Activated T-helper 1 cell treated with Interleukin-2 at 50 U/mL for 16 hours (primary cell): ENCODE results near the gene KIAA0232.
"Not testable (repeated sequence)": the region's sequence is repeated elsewhere in the genome, so short reads cannot be mapped to it uniquely, and the experiment has no call there.

Experiments used
- DNase-seq: peaks from one replicate; pipeline ENCODE4 v3.0.0-alpha.2; 2020; ENCODE audit warnings: low read depth

KIAA0232 gene

DNA sequence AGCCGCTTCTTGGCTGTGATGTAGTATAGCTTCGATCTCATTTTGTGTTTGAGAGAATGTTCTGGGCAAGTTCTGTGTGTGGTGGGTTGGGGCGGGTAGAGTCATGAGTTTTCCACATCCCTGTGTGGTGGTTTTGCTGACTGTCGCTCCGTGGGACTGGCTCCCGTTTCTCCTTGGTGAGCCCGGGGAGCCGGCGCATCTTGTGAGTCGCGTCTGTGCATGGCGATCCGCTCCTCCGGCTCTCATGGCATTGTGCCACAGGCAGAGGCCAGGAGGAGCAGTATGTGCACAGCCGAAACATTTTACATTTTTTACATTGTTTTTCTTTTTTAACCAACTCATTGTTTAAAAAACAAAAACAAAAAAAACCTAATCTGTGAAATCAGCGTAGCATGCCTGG is 99.4 kb downstream of the KIAA0232 start:
- DNase-seq: no peak

DNA sequence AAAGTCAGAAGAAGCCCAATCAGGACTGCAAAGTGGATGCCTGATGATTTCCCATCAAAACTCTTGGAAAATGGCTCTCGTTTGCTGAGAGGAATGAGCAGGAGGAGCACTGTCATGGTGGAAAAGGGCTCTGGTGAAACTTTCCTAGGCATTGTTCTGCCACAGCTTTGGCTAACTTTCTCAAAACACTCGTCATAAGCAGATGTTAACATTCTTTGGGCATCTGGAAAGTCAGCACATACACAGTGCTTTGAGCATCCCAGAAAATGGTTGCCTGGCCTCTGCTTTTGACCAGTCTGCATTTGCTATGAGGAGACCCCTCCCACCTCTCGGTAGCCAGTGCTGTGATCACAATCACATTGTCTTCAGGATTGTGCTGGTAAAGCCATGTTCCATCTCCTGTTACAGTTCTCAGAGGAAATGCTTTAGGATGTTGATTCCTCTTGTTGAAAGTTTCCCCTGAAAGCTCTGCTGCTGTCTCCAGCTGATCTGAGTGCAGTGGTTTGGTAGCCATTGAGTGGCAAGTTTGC is 101.9 kb downstream of the KIAA0232 start:
- no peak for DNase-seq

DNA sequence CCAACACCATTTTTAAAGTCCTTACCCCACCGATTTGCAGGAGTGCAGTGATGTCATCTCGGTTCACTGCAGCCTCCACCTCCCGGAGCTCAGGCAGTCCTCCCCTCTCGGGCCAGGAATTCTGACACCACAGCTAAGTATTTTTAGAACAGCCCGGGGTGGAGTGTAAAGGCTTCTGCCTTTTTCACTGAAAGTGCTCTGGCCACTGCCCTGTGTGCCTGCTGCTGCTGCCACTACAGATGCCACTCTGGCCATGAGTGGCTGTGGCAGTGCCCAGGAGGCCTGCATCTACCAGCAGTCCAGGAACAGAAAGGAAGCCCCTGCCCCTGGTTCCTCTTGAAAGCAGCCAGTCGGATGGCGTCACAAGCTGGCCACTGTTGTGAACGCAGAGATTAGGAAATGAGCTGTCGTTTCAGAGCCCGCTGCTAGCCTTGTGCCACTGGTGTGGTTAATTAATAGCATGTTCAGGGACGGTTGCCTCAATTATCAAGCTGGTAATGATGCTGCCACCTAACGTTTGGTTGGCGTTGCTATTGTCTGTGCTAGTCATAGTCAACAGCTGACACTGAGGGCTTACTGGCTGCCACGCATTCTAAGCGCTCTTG is 103.5 kb downstream of the KIAA0232 start:
- no peak for DNase-seq

DNA sequence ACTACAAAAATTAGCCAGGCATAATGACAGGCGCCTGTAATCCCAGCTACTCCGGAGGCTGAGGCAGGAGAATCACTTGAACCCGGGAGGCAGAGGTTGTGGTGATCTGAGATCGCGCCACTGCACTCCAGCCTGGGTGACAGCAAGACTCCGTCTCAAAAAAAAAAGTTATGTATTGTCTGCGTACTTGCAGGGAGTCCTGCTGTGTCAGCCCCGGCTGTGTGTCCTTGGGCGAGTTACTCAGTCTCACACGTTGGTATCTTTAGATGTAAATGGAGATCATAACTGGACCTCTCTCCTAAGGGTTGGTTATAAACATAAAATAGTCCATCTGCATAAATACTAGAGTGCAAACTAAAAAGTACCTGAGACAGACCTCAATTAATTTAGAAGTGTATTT is 104.4 kb downstream of the KIAA0232 start:
- no peak for DNase-seq

DNA sequence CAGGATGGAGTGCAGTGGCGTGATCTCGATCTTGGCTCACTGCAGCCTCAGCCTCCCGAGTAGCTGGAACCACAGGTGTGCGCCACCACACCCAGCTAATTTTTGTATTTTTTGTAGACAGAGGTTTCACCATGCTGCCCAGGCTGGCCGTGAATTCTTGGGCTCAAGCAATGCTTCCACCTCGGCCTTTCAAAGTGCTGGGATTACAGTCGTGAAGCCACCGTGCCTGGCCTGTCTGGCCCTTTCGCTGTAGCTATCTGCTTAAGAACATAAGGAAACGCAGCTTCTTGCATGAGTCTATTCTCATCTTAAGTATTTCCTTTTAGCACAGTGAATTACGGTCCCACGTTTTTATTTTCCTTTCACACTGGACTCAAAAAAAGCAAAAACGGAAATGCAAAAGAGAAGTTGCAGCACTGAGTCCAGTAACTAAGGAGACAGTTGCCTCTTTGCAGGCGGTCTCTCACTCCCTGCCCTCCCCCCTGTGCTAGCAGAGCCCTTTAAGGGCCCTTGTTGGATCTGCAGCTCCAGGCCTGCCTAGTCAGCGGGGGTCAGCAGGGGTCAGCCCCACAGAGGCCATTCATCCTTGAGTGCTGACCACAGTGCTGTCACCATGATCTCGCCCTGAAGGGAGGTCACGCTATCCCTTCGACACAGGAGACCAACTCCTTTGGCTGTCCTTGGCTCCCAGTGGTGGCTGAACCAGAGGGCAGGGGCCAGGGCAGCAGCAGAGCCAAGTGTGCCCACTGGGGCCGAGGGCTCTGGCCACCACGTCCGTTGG is 105.3 kb downstream of the KIAA0232 start:
- DNase-seq: no peak

DNA sequence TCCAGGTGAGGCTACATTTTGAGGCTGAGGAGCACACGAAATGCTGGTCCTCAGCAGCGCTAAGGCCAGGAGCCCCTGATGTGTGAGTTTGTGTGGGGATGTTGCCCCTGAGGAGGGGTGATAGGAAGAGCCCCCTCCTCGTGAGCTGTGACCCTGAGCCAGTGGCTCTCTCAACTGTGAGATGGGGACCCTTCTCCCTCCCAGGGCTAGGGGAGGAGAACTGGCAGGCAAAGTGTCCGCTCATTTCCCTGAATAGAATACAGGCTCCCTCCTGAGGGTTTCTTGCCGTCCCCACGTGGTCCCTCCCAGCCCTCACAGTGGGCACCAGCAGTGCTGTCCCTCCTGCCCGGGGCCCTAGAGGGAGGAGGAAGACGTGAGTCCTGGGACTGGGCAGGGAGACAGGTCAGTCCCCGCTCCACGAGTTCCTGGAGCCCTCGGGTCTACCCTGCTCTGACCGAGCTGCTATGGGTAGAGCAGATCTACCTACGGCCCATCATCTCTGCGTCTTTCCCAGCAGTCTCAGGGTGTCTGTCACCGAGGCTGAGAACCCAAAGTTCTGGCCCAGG is 106.1 kb downstream of the KIAA0232 start:
- no peak for DNase-seq

DNA sequence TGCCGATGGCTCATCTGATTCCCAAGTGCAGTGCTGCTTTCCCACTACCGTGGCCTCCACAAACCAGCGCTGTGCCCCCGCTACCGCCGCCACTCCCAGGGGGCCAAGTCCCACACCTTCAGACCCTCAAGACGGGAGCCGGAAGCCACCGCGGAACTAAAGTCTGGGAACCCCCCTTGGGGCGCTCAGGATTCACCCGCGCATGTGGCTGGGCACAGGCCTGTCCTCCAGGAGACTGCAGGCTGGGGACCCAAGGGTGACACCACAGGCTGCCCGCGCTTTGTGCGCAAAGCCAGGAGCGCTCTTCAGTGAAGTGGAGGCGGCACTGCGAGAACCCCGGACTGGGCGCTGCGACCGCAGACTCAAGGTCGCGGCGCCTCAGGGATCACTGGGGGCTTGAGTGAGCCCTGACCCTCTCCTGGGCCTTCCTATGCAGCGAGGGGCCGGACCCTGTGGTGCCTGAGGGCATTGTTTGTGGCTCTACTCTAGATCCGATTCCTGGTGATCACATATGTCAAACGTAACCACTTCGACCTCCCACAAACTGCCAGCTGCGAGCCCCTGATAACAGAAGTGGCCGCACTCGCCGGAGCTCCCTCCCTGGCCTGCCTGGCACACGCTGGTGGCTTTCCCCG is 106.7 kb downstream of the KIAA0232 start:
- no peak for DNase-seq

DNA sequence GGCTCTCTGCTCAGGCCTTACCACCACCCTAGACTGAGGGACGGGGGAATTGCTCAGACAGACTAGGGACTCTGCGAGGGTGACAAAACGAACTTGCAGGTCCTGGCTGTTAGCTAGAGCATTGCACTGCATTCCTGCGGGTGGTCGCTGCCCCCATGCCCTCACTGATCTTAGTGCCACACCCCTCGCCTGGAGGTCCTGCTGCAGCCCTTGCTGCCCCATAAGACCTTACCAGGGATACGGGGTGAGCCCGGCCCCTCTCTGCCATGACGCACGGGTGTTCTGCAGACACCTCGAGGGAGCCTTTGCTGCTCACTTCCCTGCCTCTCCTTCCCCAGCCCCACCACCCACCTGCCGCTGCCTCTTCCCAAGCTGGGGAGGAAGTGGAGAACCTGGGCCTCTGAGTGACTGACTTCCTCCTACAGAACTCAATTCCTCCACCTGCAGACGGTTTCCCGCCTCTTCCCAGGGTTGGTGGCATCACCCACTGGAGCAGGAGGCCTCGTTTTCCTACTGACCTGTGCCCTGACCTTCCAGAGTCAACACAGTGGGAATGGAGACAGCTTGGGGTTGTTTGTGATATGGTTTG is 107.3 kb downstream of the KIAA0232 start:
- DNase-seq: no peak

DNA sequence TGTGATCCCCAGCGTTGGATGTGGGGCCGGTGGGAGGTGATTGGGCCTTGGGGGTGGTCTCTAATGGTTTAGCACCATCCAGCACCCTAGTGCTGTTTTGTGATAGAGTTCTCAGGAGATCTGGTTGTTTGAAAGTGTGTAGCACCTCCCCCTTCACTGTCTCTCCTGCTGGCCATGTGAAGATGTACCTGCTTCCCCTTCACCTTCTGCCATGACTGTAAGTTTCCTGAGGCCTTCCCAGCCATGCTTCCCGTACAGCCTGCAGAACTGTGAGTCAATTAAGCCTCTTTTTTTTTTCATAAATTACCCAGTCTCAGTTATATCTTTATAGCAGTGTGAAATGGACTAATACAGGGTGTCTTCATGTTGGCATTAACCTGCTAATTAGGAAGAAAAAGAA is 107.8 kb downstream of the KIAA0232 start:
- DNase-seq: no peak

DNA sequence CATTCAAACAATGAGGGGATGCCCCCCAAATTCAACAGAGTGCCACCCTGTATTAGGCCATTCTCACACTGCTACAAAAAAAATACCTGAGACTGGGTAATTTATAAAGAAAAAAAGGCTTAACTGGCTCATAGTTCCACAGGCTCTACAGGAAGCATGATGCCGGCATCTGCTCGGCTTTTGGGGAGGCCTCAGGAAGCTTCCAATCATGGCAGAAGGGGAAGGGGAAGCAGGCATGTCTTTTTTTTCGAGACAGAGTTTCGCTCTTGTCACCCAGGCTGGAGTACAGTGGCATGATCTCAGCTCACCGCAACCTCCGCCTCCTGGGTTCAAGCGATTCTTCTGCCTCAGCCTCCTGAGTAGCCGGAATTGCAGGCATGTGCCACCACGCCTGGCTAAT is 108.4 kb downstream of the KIAA0232 start:
- not testable (repeated sequence) for DNase-seq

DNA sequence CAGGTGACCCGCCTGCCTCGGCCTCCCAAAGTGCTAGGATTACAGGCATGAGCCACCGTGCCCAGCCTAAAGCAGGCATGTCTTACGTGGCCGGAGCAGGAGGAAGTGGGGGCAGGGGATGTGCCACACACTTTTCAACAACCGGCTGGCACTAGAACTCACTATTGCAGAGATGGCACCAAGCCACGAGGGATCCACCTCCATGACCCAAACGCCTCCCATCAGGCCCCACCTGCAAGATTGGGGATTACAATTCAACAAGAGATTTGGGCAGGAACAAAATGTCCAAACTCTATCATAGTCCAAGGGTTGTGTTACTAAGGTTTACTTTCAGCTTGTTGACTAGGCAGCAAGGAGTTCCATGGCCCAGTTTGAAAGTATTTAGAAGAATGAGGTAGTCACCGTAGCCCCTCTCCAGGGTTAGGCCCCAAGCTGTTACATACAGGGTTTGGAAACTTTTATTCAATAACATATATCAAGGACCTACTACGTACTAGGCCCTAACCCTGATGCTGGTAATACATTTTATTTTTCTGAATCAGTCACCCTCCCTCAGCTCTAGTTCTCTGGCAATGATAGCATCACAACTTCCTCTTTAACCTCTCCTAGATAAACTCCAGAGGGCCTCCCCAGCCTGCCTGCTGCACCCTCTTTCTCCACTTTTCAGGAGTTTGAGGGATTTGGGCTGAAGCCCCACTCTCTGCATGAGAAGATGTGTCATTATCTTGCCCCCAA is 109.1 kb downstream of the KIAA0232 start:
- no peak for DNase-seq

DNA sequence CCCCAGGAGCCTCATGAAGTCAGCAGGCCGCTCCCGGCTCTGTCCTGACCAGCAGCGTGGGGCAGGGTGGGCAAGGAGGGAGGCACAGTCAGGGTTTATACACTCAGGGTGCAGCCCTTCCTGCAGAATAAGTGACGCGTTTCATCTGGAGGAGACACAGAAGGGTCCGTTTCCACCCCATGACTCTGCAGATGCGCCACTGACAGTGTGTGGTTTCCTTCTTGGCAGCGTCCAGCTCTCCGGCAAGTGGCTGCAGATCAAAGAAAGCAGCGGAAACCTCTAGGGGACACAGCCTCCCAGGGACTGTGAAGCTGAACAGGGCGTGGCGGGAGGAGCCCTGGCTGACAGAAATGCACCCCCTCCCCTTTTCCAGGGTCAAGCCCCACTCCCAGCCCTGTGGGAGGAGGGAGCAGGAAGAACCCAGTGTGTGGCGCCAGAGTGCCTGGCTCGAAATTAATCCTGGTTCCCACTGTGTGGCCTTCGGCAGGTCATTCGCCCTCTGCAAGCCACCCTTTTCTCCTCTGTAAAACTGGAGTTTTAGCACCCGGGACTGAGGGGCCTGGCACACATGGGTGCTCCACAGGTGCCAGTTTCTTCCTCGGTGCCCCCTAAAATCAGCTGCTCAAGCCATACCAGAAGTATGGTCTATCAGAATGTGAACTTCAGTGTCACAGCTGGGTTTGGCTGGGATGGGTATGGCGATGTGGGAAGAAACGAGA is 109.8 kb downstream of the KIAA0232 start:
- DNase-seq: no peak

DNA sequence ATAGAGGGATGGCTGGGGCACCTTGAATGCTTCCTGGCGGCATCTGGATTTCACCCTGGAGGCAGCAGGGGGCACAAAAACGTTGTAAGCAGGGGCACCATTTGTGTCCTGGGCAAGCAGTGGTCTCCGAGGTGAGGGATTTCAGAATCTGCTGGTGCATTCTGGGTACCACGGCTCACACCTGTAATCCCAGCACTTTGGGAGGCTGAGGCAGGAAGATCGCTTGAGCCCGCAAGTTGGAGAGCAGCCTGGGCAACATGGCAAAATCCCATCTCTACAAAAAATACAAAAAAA is 110.3 kb downstream of the KIAA0232 start:
- no peak for DNase-seq

DNA sequence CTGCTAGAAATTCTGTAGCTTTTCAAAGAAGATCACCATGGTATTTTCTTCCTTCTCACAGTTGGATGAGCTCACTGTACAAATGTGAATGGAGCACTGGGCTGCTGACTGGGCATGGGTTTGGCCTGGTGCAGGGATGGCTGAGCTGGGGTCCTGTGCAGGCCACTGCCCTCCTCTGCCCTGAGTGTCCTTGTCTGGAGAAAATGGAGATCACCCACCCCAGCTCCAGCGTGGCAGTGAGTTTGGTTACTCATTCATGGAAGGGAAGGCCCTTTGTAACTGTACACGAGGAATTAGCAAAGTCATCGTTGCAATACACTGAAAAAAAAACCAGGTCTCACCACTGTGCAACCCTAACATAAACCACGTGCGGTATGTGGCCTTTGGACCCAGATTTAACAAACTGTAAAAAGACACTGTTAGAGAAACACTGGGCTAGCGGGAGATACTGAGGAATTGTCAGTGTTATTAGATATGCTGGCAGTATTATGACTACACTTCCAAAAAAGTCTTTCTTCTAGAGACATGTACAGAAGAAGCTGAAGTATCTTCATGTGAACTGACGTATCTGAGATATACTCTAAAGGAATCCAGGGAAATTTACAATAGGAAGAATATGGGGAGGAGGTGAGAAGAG is 111.0 kb downstream of the KIAA0232 start:
- DNase-seq: no peak

DNA sequence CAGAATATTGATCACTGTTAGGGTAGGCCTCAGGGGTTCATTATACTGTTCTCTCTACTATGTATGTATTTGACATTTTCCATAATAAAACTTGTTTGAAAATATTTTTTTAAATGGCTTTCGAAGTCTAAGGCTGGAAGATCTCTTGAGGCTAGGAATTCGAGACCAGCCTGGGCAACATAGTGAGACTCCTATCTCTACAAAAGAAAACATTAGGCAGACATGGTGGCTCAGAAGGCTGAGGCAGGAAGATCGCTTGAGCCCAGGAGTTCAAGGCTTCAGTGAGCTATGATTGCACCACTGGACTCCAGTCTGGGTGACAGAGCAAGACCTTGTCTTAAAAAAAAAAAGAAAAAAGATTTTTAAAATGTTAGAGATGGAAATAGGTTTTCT is 111.6 kb downstream of the KIAA0232 start:
- DNase-seq: no peak

DNA sequence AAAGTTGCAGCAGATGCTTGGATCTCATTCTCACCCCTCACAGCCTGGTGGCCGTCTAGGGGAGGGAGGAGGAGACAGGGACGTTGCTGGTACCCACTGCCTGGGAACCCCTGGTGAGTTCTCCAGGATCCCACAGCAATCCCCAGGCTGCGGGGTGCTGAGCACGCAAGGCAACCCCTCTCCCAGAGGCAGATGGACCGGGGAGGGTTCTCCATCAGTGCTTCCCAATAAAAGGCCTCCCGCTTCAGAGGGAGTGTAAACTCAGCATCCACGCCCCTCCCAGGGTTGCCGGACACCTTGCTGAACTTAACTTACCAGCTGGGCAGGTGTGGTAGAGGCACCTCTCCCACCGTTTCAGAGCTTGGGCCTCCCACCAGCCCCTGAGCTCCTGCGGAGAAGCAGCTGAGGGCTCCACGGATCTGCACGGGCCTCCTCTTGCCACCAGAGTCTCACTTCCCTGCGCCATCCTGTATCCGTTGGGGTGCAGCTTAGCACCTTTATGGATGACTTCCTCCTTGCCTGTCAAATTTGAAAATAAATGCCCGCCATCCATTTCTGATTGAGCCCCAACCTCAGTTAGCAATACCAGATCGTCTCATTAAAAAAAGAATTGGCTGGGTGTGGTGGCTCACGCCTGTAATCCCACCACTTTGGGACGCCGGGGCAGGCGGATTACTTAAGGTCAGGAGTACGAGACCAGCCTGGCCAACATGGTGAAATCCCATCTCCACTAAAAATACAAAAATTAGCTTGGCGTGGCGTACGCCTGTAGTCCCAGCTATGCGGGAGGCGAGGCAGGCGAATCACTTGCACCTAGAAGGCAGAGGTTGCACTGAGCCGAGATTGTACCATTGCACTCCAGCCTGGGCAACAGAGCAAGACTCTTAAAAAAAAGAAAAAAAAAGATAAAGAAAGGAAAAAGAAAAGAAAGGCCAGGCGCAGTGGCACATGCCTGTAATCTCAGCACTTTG is 112.3 kb downstream of the KIAA0232 start:
- DNase-seq: no peak

DNA sequence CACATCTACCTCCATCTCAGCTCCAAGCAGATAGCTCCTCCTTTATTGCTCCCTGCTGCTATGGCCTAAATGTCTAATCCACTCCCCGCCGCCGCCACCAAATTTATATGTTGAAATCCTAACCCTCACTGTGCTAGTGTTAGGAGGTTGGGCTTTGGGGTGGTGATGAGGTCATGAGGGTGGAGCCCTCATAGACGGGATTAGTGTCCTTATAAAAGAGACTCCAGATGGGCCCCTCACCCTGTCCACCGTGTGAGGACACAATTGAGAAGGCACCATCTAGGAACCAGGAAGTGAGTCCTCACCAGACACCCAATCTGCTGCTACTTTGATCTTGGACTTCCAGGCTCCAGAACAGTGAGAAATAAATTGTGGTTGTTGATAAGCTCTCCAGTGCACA is 113.5 kb downstream of the KIAA0232 start:
- DNase-seq: no peak

DNA sequence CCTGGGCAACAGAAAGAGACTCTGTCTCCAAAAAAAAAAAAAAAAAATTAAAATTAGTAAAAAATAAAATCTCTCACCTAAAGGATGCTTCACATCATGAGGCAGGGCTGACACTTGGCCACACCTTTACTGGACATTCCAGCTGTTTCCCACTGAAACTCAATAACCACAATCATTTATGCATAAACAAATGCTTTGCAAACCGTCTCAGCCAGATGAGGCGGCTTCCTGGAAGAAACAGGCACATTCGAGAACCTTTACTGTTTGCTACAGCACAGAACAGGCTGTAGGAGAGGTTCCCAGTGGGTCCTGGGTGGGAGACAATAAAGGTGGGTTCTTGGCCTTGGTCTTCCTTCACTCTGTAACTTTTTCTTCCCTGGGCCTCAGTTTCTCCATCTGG is 116.2 kb downstream of the KIAA0232 start:
- no peak for DNase-seq

DNA sequence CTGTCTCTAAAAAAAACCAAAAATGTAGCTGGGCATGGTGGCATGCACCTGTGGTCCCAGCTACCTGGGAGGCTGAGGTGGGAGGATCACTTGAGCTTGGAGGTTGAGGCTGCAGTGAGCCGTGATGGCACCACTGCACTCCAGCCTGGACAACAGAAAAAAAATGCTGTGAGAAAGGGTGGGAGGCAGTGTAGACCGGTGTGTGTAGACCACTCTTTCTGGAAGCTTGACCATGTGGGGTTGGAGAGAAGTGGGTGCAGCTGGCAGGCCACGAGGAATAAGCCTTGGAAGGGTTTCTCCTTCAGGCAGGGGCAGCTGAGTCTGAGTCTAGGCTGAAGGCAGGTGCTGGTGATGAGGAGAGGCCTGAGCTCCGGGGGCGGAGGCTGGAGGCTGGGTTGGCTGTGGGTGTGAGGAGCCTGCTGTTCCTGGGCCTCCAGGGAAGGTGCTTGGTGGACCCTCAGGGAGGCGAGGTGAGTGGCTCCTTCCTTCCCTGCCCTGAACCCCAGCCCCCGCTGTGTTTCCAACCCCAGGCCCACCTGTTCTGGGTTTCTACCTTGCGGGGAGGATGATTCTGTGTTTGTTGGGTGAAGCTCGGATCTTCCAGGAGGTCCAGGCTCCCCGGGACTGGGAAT is 117.8 kb downstream of the KIAA0232 start:
- DNase-seq: no peak
